ENCODE data around the gene CUEDC1.

- no peak for TF ChIP-seq CTCF (conservative IDR thresholded peaks at IDR 0.05; ENCODE audit: low read depth, low read length)
- no peak for TF ChIP-seq POLR2A (IDR thresholded peaks at IDR 0.05; ENCODE audit: low read depth, low read length)
- TF ChIP-seq RFX5 (IDR thresholded peaks at IDR 0.05; ENCODE audit: low read depth, low read length) = no peak
- no peak for TF ChIP-seq MXI1 (IDR thresholded peaks at IDR 0.05; ENCODE audit: borderline replicate concordance, low read depth, low read length)
- TF ChIP-seq BHLHE40 (IDR thresholded peaks at IDR 0.05; ENCODE audit: low read depth, low read length) = no peak
Measured at GRCh38 chr17:57972151-57972550, 16.9 kb upstream of the CUEDC1 start.

All from IMR-90 (cell line).